Measurements from ENCODE around the gene EPGN. TPM values are rescaled to one million over a fixed set of nuclear protein-coding genes. Genes with fewer than 3 reads are reported as not detected.
A peak's percentile ranks its signal among the peaks of the same experiment; 100 is the strongest.

The EPGN gene
- total and polyA plus RNA-seq, 8 donors, result 0.73 to 1.8 (median 0.87) TPM; not detected in 5

- no peaks in the 10 kb centered on the region for H3K4me1 ChIP-seq
- H3K4me3 ChIP-seq, result no peak overlapping the region
- DNase-seq, result no peak
- WGBS, 5 donors, result 76 to 87% (median 82%) methylated on average over 5 of the region's 5 CpGs
- no peak for TF ChIP-seq EP300 (IDR thresholded peaks at IDR 0.05)
- no peak for TF ChIP-seq POLR2AphosphoS5 (IDR thresholded peaks at IDR 0.05)
- TF ChIP-seq CTCF (IDR thresholded peaks at IDR 0.05), result no peak
- no peak for TF ChIP-seq POLR2A (IDR thresholded peaks at IDR 0.05)
- no peaks in the 10 kb centered on the region for H3K27me3 ChIP-seq
- H3K36me3 ChIP-seq, result no peaks in the 10 kb centered on the region
- intact Hi-C loops (cut with DNase I; ENCODE audit: low total_unique reads), result loop anchor here (10.0 kb wide), 1 partner anchor 131 kb away; no protein-coding TSS in a partner anchor
- no peaks in the 10 kb centered on the region for H3K9me3 ChIP-seq
- H3K27ac ChIP-seq, result no peak overlapping the region
Measured at GRCh38 chr4:74315376-74315775, 7.1 kb downstream of the EPGN start.

GRCh38 chr4:74316397-74316796 is 8.1 kb downstream of the EPGN start:
- WGBS, 5 donors, result 26 to 46% (median 33%) methylated on average over 2 of the region's 2 CpGs
- Histone ChIP-seq H3K27me3 (no peaks in the 10 kb centered on the region), H3K27ac (no peak overlapping the region), H3K4me3 (no peak overlapping the region), H3K4me1 (peaks cover 0 to 5% (median 0%) of the 10 kb centered on the region in 4 donors), H3K9me3 (no peaks in the 10 kb centered on the region), H3K36me3 (no peaks in the 10 kb centered on the region)
- peak in 1 of 2 donors; percentile 10 for DNase-seq
- TF ChIP-seq POLR2A (IDR thresholded peaks at IDR 0.05) (no peak), EP300 (IDR thresholded peaks at IDR 0.05) (no peak), POLR2AphosphoS5 (IDR thresholded peaks at IDR 0.05) (no peak), CTCF (IDR thresholded peaks at IDR 0.05) (no peak)
- intact Hi-C loops (cut with DNase I; ENCODE audit: low total_unique reads), result loop anchor here (10.0 kb wide), 1 partner anchor 132 kb away; no protein-coding TSS in a partner anchor

- no peaks in the 10 kb centered on the region for H3K9me3 ChIP-seq
- no peaks in the 10 kb centered on the region for H3K27me3 ChIP-seq
- 63 to 82% (median 76%) methylated on average over 3 of the region's 3 CpGs for WGBS, 5 donors
- DNase-seq, result no peak
- intact Hi-C loops (cut with DNase I; ENCODE audit: low total_unique reads), result loop anchor here (10.0 kb wide), 1 partner anchor 133 kb away; no protein-coding TSS in a partner anchor
- H3K36me3 ChIP-seq, result no peaks in the 10 kb centered on the region
- H3K4me1 ChIP-seq, result peaks cover 0 to 5% (median 0%) of the 10 kb centered on the region in 4 donors
- no peak overlapping the region for H3K4me3 ChIP-seq
- no peak overlapping the region for H3K27ac ChIP-seq
- TF ChIP-seq EP300 (IDR thresholded peaks at IDR 0.05), result no peak
- TF ChIP-seq POLR2A (IDR thresholded peaks at IDR 0.05), result no peak
- TF ChIP-seq POLR2AphosphoS5 (IDR thresholded peaks at IDR 0.05), result no peak
- TF ChIP-seq CTCF (IDR thresholded peaks at IDR 0.05), result no peak
Measured at GRCh38 chr4:74317616-74318246, 9.5 kb downstream of the EPGN start.

GRCh38 chr4:74318276-74318675 is 10.0 kb downstream of the EPGN start:
- H3K36me3 ChIP-seq, result no peaks in the 10 kb centered on the region
- DNase-seq, result no peak
- H3K9me3 ChIP-seq, result no peaks in the 10 kb centered on the region
- TF ChIP-seq EP300 (IDR thresholded peaks at IDR 0.05) (no peak), POLR2A (IDR thresholded peaks at IDR 0.05) (no peak), CTCF (IDR thresholded peaks at IDR 0.05) (no peak), POLR2AphosphoS5 (IDR thresholded peaks at IDR 0.05) (no peak)
- peaks cover 0 to 5% (median 0%) of the 10 kb centered on the region in 4 donors for H3K4me1 ChIP-seq
- no peak overlapping the region for H3K27ac ChIP-seq
- 51 to 68% (median 60%) methylated on average over 2 of the region's 2 CpGs for WGBS, 5 donors
- no peaks in the 10 kb centered on the region for H3K27me3 ChIP-seq
- H3K4me3 ChIP-seq, result no peak overlapping the region
- intact Hi-C loops (cut with DNase I; ENCODE audit: low total_unique reads), result loop anchor here (10.0 kb wide), 1 partner anchor 133 kb away; no protein-coding TSS in a partner anchor

All from stomach (tissue), 9 donors.